Vagina (tissue), 2 donors: ENCODE data around the gene GGNBP2. TPM values are rescaled to one million over a fixed set of nuclear protein-coding genes. Genes with fewer than 3 reads are reported as not detected.

Experiments
- DNase-seq, 2 donors: peaks; one replicate each; pipeline ENCODE4 v3.0.0-alpha.2; 2017; ENCODE audit errors: extremely low spot score in 2 of 2
- H3K27ac ChIP-seq: fragments of 200-600 bp; sonication (generic); one replicate; pipeline ENCODE4 v1.5.1; 2019
- H3K27me3 ChIP-seq: fragments of 200-600 bp; sonication (generic); one replicate; pipeline ENCODE4 v1.5.1; 2019
- H3K36me3 ChIP-seq, 2 donors: fragments of 200-600 bp; sonication (generic); one replicate each; pipeline ENCODE4 v1.5.1; 2017 to 2019
- H3K4me1 ChIP-seq: fragments of 200-600 bp; sonication (generic); one replicate; pipeline ENCODE4 v1.5.1; 2019
- H3K4me3 ChIP-seq, 2 donors: fragments of 200-600 bp; sonication (generic); 1 replicate in 1 of 2; 2 replicates in 1 of 2; pipeline ENCODE4 v1.5.1; 2016 to 2019
- H3K9me3 ChIP-seq: fragments of 200-600 bp; sonication (generic); one replicate; pipeline ENCODE4 v1.5.1; 2019
- POLR2A ChIP-seq, 2 donors: fragments of 450-650 bp; IDR thresholded peaks; one replicate each; pipeline ENCODE4 v1.6.1; 2017; ENCODE audit warnings: antibody characterized with exemption in 2 of 2, mild to moderate bottlenecking in 2 of 2, moderate library complexity in 2 of 2
- POLR2AphosphoS5 ChIP-seq, 2 donors: sonication (generic); formaldehyde crosslinking; IDR thresholded peaks; one replicate each; pipeline ENCODE4 v1.9.0; 2017; ENCODE audit warnings: antibody characterized with exemption in 2 of 2, mild to moderate bottlenecking in 2 of 2, low read depth in 1 of 2; ENCODE audit not compliant: insufficient read depth in 1 of 2
- intact Hi-C: fragments of 100-400 bp; cut with DNase I; formaldehyde crosslinking; loops from one replicate; pipeline ENCODE4 v1.15.1; 2023
- total RNA-seq: library from RNA; depleted of rRNA; stranded (reverse); fragments of >200 nt; gene quantifications from one replicate; pipeline ENCODE4 v1.2.3, GENCODE V29; 2016
- TF ChIP-seq, protein P1 (sequence below), 3 experiments: fragments of 450-650 bp in 2 of 3; fragments of 200-600 bp in 1 of 3; sonication (generic) in 1 of 3; IDR thresholded peaks; one replicate each; pipeline ENCODE4 v1.5.1; 2017 to 2019; ENCODE audit warnings: antibody characterized with exemption in 3 of 3, mild to moderate bottlenecking in 2 of 3, moderate library complexity in 2 of 3

GGNBP2 gene
- total RNA-seq, 1 donor from 2014 or later = 47.9 TPM

DNA sequence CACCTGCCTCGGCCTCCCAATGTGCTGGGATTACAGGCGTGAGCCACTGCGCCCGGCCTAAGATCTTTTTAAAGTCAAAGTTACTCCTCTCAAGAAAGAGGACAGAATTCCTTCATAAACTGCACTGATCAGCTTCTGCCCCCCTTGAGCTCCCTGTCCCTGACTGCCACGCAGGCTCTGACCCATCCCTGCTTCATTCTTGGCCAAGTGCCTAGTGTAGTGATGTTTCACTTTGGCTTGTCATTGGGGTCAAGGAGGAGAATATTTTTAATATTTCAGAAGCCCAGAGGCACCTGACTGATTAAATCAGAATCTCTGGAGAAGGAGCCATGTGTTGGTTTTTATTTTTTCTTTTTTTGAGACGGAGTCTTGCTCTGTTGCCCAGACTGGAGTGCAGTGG, 65.8 kb downstream of the GGNBP2 start:
- Histone ChIP-seq H3K27me3 (no peaks in the 10 kb centered on the region), H3K27ac (no peak overlapping the region), H3K4me1 (peaks cover 8% of the 10 kb centered on the region), H3K4me3 (no peak overlapping the region), H3K36me3 (no peaks in the 10 kb centered on the region), H3K9me3 (no peaks in the 10 kb centered on the region)
- no peak for DNase-seq
- intact Hi-C loops = no loop called here
- TF ChIP-seq POLR2AphosphoS5 (IDR thresholded peaks at IDR 0.05; ENCODE audit: insufficient read depth in 1 of 2, low read depth in 1 of 2) (no peak), POLR2A (IDR thresholded peaks at IDR 0.05) (no peak)
- TF ChIP-seq, protein P1, sequence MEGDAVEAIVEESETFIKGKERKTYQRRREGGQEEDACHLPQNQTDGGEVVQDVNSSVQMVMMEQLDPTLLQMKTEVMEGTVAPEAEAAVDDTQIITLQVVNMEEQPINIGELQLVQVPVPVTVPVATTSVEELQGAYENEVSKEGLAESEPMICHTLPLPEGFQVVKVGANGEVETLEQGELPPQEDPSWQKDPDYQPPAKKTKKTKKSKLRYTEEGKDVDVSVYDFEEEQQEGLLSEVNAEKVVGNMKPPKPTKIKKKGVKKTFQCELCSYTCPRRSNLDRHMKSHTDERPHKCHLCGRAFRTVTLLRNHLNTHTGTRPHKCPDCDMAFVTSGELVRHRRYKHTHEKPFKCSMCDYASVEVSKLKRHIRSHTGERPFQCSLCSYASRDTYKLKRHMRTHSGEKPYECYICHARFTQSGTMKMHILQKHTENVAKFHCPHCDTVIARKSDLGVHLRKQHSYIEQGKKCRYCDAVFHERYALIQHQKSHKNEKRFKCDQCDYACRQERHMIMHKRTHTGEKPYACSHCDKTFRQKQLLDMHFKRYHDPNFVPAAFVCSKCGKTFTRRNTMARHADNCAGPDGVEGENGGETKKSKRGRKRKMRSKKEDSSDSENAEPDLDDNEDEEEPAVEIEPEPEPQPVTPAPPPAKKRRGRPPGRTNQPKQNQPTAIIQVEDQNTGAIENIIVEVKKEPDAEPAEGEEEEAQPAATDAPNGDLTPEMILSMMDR (IDR thresholded peaks at IDR 0.05) = no peak

DNA sequence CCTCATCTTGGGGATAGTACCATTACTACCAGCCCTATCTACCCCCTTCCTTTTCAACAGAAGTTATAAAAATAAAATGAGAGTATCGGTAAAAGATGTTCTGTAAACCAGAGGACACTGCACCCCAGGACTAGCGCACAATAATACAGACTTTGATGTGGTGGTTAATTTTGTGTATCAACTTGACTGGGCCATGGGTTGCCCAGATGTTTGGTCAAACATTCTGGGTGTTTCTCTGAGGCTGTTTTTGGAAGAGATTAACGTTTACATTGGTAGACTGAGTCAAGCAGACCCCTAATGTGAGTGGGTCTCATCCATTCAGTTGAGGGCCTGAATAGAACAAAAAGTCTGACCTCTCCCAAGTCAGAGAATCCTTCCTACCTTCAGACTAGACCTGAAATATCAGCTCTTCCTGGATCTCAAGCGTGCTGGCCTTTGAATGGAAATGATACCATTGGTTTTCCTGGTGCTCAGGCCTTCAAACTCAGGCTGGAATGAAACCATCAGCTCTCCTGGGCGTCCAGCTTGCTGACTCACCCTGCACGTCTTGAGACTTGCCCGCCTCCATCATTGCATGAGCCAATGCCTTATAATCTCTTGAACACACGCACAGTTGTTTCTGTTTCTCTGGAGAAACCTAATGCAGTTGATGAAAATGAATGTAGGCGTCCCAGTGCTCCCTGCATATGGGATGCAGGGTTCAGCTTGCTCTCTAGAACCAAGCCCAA, 66.8 kb downstream of the GGNBP2 start:
- no peak overlapping the region for H3K27ac ChIP-seq

DNA sequence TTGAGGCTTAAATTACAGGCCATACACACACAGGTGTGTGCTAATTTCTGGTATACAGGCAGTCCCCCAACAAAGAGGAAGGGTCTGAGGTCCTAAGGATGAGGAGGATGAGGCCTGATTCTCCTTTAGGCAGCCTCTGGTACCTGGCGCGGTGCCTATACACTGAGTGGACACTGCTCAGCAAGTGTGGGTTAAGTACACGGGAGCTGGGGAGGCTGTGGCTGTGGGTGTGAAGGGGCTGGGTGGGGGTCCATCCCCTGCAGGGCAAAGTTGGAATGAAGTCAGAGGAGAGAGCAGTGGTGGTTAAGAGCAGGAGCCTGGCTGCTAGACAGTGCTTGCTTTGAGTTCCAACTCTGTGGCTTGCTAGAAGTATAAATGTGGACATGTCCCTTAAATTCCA, 67.6 kb downstream of the GGNBP2 start:
- DNase-seq = no peak
- Histone ChIP-seq H3K27me3 (no peaks in the 10 kb centered on the region), H3K4me3 (no peak overlapping the region), H3K4me1 (peaks cover 8% of the 10 kb centered on the region), H3K27ac (no peak overlapping the region), H3K9me3 (no peaks in the 10 kb centered on the region), H3K36me3 (no peaks in the 10 kb centered on the region)
- TF ChIP-seq POLR2AphosphoS5 (IDR thresholded peaks at IDR 0.05; ENCODE audit: insufficient read depth in 1 of 2, low read depth in 1 of 2) (no peak), POLR2A (IDR thresholded peaks at IDR 0.05) (no peak)
- TF ChIP-seq, protein P1 (IDR thresholded peaks at IDR 0.05) = no peak
- intact Hi-C loops = no loop called here

More for the DNA sequence above, 66.8 kb downstream of the GGNBP2 start:
- Histone ChIP-seq H3K4me1 (peaks cover 8% of the 10 kb centered on the region), H3K36me3 (no peaks in the 10 kb centered on the region), H3K4me3 (no peak overlapping the region), H3K27me3 (no peaks in the 10 kb centered on the region), H3K9me3 (no peaks in the 10 kb centered on the region)
- TF ChIP-seq, protein P1 (IDR thresholded peaks at IDR 0.05) = no peak
- no peak for TF ChIP-seq POLR2A (IDR thresholded peaks at IDR 0.05)
- TF ChIP-seq POLR2AphosphoS5 (IDR thresholded peaks at IDR 0.05; ENCODE audit: insufficient read depth in 1 of 2, low read depth in 1 of 2) = no peak
- DNase-seq = no peak
- intact Hi-C loops = no loop called here

GRCh38 chr17:36613155-36613554, 68.4 kb downstream of the GGNBP2 start:
- Histone ChIP-seq H3K4me3 (no peak overlapping the region), H3K27ac (no peak overlapping the region), H3K36me3 (no peaks in the 10 kb centered on the region), H3K4me1 (peaks cover 8% of the 10 kb centered on the region), H3K9me3 (no peaks in the 10 kb centered on the region), H3K27me3 (no peaks in the 10 kb centered on the region)
- no peak for DNase-seq
- intact Hi-C loops = no loop called here
- no peak for TF ChIP-seq POLR2AphosphoS5 (IDR thresholded peaks at IDR 0.05; ENCODE audit: insufficient read depth in 1 of 2, low read depth in 1 of 2)
- no peak for TF ChIP-seq POLR2A (IDR thresholded peaks at IDR 0.05)
- TF ChIP-seq, protein P1 (IDR thresholded peaks at IDR 0.05) = no peak

DNA sequence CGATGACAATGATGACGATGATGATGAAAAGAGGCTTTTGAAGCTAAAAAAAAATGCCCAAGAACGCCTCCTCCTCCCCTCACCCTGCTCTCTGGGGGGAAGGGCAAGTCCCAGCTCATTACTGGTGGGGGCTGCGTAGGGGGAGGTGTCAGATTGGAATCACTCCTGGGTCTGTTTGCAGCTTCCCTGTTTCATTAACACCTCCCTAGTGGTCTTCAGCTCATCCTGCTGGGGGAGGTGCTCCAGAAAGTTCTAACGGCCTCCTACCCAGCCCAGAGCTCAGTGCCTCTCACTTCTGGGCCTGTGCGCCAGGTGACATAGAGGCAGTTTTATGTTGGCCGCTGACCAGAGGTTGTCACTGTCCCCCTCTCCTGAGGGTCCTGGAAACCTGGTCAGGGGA, 69.4 kb downstream of the GGNBP2 start:
- peaks cover 2% of the 10 kb centered on the region for H3K4me1 ChIP-seq
- intact Hi-C loops = no loop called here
- TF ChIP-seq POLR2A (IDR thresholded peaks at IDR 0.05) (no peak), POLR2AphosphoS5 (IDR thresholded peaks at IDR 0.05; ENCODE audit: insufficient read depth in 1 of 2, low read depth in 1 of 2) (no peak)
- TF ChIP-seq, protein P1 (IDR thresholded peaks at IDR 0.05) = no peak
- no peaks in the 10 kb centered on the region for H3K27me3 ChIP-seq
- no peak overlapping the region for H3K27ac ChIP-seq
- no peak overlapping the region for H3K4me3 ChIP-seq
- no peak for DNase-seq
- H3K36me3 ChIP-seq = no peaks in the 10 kb centered on the region
- no peaks in the 10 kb centered on the region for H3K9me3 ChIP-seq
